HL-60 (cell line): ENCODE measurements around the gene SVIL.

Source experiments
- GABPA ChIP-seq: IDR thresholded peaks from 2 replicates; pipeline ENCODE4 v1.6.1; 2012; ENCODE audit warnings: low read depth
- POLR2AphosphoS5 ChIP-seq: IDR thresholded peaks from 2 replicates; pipeline ENCODE4 v1.6.1; 2012; ENCODE audit warnings: low read depth
- SPI1 ChIP-seq: IDR thresholded peaks from 2 replicates; pipeline ENCODE4 v1.6.1; 2012; ENCODE audit warnings: low read depth, mild to moderate bottlenecking, borderline replicate concordance
- TF ChIP-seq, protein P1 (sequence below): IDR thresholded peaks from one replicate; pipeline ENCODE4 v1.5.1; 2011; ENCODE audit warnings: low read length, control low read depth, inconsistent platforms; ENCODE audit not compliant: insufficient read depth
- TF ChIP-seq, protein P2 (sequence below): IDR thresholded peaks from 2 replicates; pipeline ENCODE4 v1.6.1; 2012; ENCODE audit warnings: low read depth; ENCODE audit not compliant: insufficient replicate concordance

DNA sequence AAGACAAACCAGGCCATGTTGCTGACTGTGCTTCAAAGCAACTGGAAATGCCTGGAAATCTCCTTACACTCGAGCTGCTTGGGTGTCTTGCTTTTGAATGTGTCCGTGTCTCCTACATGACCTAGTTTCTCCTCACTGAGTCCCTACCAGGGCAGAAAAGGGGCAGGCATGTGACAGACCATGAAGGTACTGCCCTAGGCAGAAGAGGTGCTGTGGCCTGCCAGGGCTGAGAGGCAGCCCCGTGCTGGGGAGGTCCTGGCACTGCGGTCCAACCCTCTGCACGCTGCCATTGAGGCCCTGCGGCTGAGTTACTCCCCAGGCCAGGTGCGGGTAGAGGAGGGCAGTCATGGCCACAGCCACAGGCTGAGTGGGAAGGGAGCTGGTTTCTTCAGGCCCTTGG is 186.6 kb downstream of the SVIL start:
- TF ChIP-seq, protein P1, sequence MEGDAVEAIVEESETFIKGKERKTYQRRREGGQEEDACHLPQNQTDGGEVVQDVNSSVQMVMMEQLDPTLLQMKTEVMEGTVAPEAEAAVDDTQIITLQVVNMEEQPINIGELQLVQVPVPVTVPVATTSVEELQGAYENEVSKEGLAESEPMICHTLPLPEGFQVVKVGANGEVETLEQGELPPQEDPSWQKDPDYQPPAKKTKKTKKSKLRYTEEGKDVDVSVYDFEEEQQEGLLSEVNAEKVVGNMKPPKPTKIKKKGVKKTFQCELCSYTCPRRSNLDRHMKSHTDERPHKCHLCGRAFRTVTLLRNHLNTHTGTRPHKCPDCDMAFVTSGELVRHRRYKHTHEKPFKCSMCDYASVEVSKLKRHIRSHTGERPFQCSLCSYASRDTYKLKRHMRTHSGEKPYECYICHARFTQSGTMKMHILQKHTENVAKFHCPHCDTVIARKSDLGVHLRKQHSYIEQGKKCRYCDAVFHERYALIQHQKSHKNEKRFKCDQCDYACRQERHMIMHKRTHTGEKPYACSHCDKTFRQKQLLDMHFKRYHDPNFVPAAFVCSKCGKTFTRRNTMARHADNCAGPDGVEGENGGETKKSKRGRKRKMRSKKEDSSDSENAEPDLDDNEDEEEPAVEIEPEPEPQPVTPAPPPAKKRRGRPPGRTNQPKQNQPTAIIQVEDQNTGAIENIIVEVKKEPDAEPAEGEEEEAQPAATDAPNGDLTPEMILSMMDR, result no peak
- TF ChIP-seq, protein P2, sequence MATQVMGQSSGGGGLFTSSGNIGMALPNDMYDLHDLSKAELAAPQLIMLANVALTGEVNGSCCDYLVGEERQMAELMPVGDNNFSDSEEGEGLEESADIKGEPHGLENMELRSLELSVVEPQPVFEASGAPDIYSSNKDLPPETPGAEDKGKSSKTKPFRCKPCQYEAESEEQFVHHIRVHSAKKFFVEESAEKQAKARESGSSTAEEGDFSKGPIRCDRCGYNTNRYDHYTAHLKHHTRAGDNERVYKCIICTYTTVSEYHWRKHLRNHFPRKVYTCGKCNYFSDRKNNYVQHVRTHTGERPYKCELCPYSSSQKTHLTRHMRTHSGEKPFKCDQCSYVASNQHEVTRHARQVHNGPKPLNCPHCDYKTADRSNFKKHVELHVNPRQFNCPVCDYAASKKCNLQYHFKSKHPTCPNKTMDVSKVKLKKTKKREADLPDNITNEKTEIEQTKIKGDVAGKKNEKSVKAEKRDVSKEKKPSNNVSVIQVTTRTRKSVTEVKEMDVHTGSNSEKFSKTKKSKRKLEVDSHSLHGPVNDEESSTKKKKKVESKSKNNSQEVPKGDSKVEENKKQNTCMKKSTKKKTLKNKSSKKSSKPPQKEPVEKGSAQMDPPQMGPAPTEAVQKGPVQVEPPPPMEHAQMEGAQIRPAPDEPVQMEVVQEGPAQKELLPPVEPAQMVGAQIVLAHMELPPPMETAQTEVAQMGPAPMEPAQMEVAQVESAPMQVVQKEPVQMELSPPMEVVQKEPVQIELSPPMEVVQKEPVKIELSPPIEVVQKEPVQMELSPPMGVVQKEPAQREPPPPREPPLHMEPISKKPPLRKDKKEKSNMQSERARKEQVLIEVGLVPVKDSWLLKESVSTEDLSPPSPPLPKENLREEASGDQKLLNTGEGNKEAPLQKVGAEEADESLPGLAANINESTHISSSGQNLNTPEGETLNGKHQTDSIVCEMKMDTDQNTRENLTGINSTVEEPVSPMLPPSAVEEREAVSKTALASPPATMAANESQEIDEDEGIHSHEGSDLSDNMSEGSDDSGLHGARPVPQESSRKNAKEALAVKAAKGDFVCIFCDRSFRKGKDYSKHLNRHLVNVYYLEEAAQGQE, result no peak
- no peak for TF ChIP-seq POLR2AphosphoS5
- no peak for TF ChIP-seq GABPA
- TF ChIP-seq SPI1, result no peak
